HG03103 (cell line): ENCODE results near the gene AP2M1.

Source experiments
- ATAC-seq: cut with Tn5 transposase; IDR thresholded peaks from one replicate; pipeline ENCODE4 v1.9.1; 2021; ENCODE audit warnings: low read depth; ENCODE audit not compliant: unreplicated experiment

The AP2M1 gene

GRCh38 chr3:184209146-184209923 lies 34.7 kb downstream of the AP2M1 start:
- ATAC-seq, result no peak

GRCh38 chr3:184211297-184211696 lies 36.6 kb downstream of the AP2M1 start:
- ATAC-seq, result no peak

- no peak for ATAC-seq
Observed at GRCh38 chr3:184211718-184212117, 37.1 kb downstream of the AP2M1 start.

- ATAC-seq, result no peak
Observed at GRCh38 chr3:184218814-184219213, 44.2 kb downstream of the AP2M1 start.

- ATAC-seq, result no peak
Observed at GRCh38 chr3:184222521-184222920, 47.9 kb downstream of the AP2M1 start.

- no peak for ATAC-seq
Observed at GRCh38 chr3:184223946-184224345, 49.3 kb downstream of the AP2M1 start.

- ATAC-seq, result peak; percentile 50
Observed at GRCh38 chr3:184227481-184227935, 52.9 kb downstream of the AP2M1 start.

GRCh38 chr3:184228376-184229137 lies 53.9 kb downstream of the AP2M1 start:
- ATAC-seq, result no peak

- peak; percentile 56 for ATAC-seq
Observed at GRCh38 chr3:184229394-184230080, 54.9 kb downstream of the AP2M1 start, which contains the start of gene VWA5B2. Gene VWA5B2 (plus strand): TSS chr3:184229585. CDS start chr3:184230529, 944 bp downstream.

- no peak for ATAC-seq
Observed at GRCh38 chr3:184230081-184230602, 55.5 kb downstream of the AP2M1 start.

GRCh38 chr3:184230603-184231528 lies 56.2 kb downstream of the AP2M1 start:
- no peak for ATAC-seq

GRCh38 chr3:184231671-184232070 lies 57.0 kb downstream of the AP2M1 start:
- no peak for ATAC-seq

- ATAC-seq, result no peak
Observed at GRCh38 chr3:184233127-184233843, 58.6 kb downstream of the AP2M1 start.
